HG02981 (cell line): ENCODE data around the gene MORC3.
"Not testable (repeated sequence)": the region's sequence is repeated elsewhere in the genome, so short reads cannot be mapped to it uniquely, and the experiment has no call there.

Experiments used
- ATAC-seq: cut with Tn5 transposase; IDR thresholded peaks from one replicate; pipeline ENCODE4 v1.9.1; 2021; ENCODE audit warnings: mild to moderate bottlenecking, moderate library complexity; ENCODE audit not compliant: unreplicated experiment

The MORC3 gene

GRCh38 chr21:36321325-36322082 is 1.5 kb downstream of the MORC3 start:
- no peak for ATAC-seq

GRCh38 chr21:36322083-36322424 is 2.1 kb downstream of the MORC3 start:
- ATAC-seq: no peak

GRCh38 chr21:36323032-36323431 is 3.0 kb downstream of the MORC3 start:
- ATAC-seq: no peak

GRCh38 chr21:36325373-36326010 is 5.5 kb downstream of the MORC3 start:
- ATAC-seq: no peak

GRCh38 chr21:36330904-36331303 is 10.9 kb downstream of the MORC3 start:
- no peak for ATAC-seq

- no peak for ATAC-seq
Measured at GRCh38 chr21:36337099-36337509, 17.1 kb downstream of the MORC3 start.

- ATAC-seq: no peak
Measured at GRCh38 chr21:36338975-36339374, 19.0 kb downstream of the MORC3 start.

- ATAC-seq: not testable (repeated sequence)
Measured at GRCh38 chr21:36342581-36342980, 22.6 kb downstream of the MORC3 start.

- ATAC-seq: no peak
Measured at GRCh38 chr21:36344931-36345330, 24.9 kb downstream of the MORC3 start.

GRCh38 chr21:36347278-36347961 is 27.4 kb downstream of the MORC3 start:
- ATAC-seq: no peak

- ATAC-seq: no peak
Measured at GRCh38 chr21:36347962-36348328, 27.9 kb downstream of the MORC3 start.

GRCh38 chr21:36349315-36349714 is 29.3 kb downstream of the MORC3 start:
- no peak for ATAC-seq

GRCh38 chr21:36350282-36350910 is 30.4 kb downstream of the MORC3 start:
- no peak for ATAC-seq

- no peak for ATAC-seq
Measured at GRCh38 chr21:36354918-36355680, 35.1 kb downstream of the MORC3 start.

- no peak for ATAC-seq
Measured at GRCh38 chr21:36355868-36356267, 35.9 kb downstream of the MORC3 start.

GRCh38 chr21:36359185-36359584 is 39.2 kb downstream of the MORC3 start:
- ATAC-seq: no peak

- no peak for ATAC-seq
Measured at GRCh38 chr21:36369064-36369685, 49.2 kb downstream of the MORC3 start.

- ATAC-seq: no peak
Measured at GRCh38 chr21:36375994-36376393, 56.0 kb downstream of the MORC3 start.

- ATAC-seq: no peak
Measured at GRCh38 chr21:36377391-36377842, 57.4 kb downstream of the MORC3 start.

GRCh38 chr21:36379251-36379650 is 59.3 kb downstream of the MORC3 start:
- ATAC-seq: no peak
